HL-60 (cell line): Measurements from ENCODE around the gene OTOA.

Experiments
- DNase-seq, 2 experiments: peaks; one replicate each; pipeline ENCODE4 v3.0.0-alpha.2; 2010 to 2020; ENCODE audit warnings: low read depth in 1 of 2, low spot score in 1 of 2
- H3K27ac ChIP-seq: fragments of 250-450 bp; sonication (Bioruptor Pico); replicated peaks from 2 replicates; pipeline ENCODE4 v1.5.1; 2020; ENCODE audit warnings: mild to moderate bottlenecking, moderate library complexity
- H3K27me3 ChIP-seq: fragments of 250-450 bp; sonication (Bioruptor Pico); 2 replicates; pipeline ENCODE4 v1.5.1; 2021; ENCODE audit warnings: mild to moderate bottlenecking, moderate library complexity; ENCODE audit not compliant: insufficient read depth, poor library complexity, severe bottlenecking
- H3K4me3 ChIP-seq: replicated peaks from 2 replicates; pipeline ENCODE4 v1.5.1; 2011; ENCODE audit warnings: mild to moderate bottlenecking, control low read depth, low read length; ENCODE audit not compliant: insufficient read depth
- CTCF ChIP-seq: IDR thresholded peaks from one replicate; pipeline ENCODE4 v1.5.1; 2011; ENCODE audit warnings: low read length, control low read depth, inconsistent platforms; ENCODE audit not compliant: insufficient read depth
- GABPA ChIP-seq: IDR thresholded peaks from 2 replicates; pipeline ENCODE4 v1.6.1; 2012; ENCODE audit warnings: low read depth
- POLR2AphosphoS5 ChIP-seq: IDR thresholded peaks from 2 replicates; pipeline ENCODE4 v1.6.1; 2012; ENCODE audit warnings: low read depth
- SPI1 ChIP-seq: IDR thresholded peaks from 2 replicates; pipeline ENCODE4 v1.6.1; 2012; ENCODE audit warnings: low read depth, mild to moderate bottlenecking, borderline replicate concordance
- TF ChIP-seq, protein P1 (sequence below): IDR thresholded peaks from 2 replicates; pipeline ENCODE4 v1.6.1; 2012; ENCODE audit warnings: low read depth; ENCODE audit not compliant: insufficient replicate concordance

Gene OTOA

GRCh38 chr16:21622545-21622944, 41.2 kb upstream of the OTOA start:
- no peaks in the 10 kb centered on the region for H3K27me3 ChIP-seq
- no peak overlapping the region for H3K4me3 ChIP-seq
- no peak overlapping the region for H3K27ac ChIP-seq
- TF ChIP-seq GABPA (no peak), POLR2AphosphoS5 (no peak), CTCF (no peak), SPI1 (no peak)
- TF ChIP-seq, protein P1, sequence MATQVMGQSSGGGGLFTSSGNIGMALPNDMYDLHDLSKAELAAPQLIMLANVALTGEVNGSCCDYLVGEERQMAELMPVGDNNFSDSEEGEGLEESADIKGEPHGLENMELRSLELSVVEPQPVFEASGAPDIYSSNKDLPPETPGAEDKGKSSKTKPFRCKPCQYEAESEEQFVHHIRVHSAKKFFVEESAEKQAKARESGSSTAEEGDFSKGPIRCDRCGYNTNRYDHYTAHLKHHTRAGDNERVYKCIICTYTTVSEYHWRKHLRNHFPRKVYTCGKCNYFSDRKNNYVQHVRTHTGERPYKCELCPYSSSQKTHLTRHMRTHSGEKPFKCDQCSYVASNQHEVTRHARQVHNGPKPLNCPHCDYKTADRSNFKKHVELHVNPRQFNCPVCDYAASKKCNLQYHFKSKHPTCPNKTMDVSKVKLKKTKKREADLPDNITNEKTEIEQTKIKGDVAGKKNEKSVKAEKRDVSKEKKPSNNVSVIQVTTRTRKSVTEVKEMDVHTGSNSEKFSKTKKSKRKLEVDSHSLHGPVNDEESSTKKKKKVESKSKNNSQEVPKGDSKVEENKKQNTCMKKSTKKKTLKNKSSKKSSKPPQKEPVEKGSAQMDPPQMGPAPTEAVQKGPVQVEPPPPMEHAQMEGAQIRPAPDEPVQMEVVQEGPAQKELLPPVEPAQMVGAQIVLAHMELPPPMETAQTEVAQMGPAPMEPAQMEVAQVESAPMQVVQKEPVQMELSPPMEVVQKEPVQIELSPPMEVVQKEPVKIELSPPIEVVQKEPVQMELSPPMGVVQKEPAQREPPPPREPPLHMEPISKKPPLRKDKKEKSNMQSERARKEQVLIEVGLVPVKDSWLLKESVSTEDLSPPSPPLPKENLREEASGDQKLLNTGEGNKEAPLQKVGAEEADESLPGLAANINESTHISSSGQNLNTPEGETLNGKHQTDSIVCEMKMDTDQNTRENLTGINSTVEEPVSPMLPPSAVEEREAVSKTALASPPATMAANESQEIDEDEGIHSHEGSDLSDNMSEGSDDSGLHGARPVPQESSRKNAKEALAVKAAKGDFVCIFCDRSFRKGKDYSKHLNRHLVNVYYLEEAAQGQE = no peak
- DNase-seq = no peak

- DNase-seq = no peak
- Histone ChIP-seq H3K27me3 (no peaks in the 10 kb centered on the region), H3K4me3 (no peak overlapping the region), H3K27ac (no peak overlapping the region)
- TF ChIP-seq, protein P1 = no peak
- no peak for TF ChIP-seq CTCF
- TF ChIP-seq GABPA = no peak
- no peak for TF ChIP-seq SPI1
Observed at GRCh38 chr16:21625026-21625425, 38.7 kb upstream of the OTOA start.

DNA sequence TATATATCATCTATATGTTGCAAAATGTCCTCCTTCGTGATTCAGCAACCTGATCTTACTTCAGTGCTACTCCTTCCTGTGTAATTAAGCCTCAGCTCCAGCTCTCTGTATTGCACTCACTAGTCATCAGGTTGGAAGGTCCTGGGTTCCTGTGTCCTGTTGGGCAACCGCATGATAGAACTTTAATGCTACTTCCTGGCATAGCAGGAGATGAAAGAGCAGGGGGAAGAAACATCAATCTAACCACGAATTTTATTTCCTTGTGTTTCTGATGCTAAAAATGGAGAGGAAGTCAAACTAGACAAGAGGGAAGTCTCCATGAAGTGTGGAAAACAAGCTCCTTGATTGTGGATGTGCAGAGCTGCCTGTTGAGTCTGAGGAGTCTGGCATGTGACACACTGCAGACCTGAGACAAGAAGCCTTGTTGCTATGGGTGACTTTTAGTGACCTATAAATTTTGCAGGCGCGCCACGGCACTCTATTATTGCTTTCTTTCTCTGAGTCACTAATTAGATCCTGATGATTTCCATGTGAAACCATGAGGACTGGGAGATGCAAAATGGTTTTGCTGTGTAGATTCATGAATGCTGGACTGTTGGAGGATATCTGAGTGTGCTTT, 37.0 kb upstream of the OTOA start:
- H3K27me3 ChIP-seq = no peaks in the 10 kb centered on the region
- TF ChIP-seq, protein P1 = peak; percentile 17
- TF ChIP-seq POLR2AphosphoS5 (peak; percentile 49; the same call in 1 of the 2 replicates), GABPA (no peak), SPI1 (peak; percentile 76; the same call in 1 of the 2 replicates), CTCF (no peak)

More for the DNA sequence above, 37.0 kb upstream of the OTOA start:
- peak overlapping the region; percentile 60 for H3K27ac ChIP-seq
- no peak overlapping the region for H3K4me3 ChIP-seq
- DNase-seq = peak; percentile 94 to 98
